Activated effector memory CD4-positive, alpha-beta T cell treated with anti-CD3 and anti-CD28 coated beads, Interleukin-2, amount 50 U/mL, for 16 hours (primary cell): ENCODE results near the gene DIPK1B.
A peak's percentile ranks its signal among the peaks of the same experiment; 100 is the strongest.
"Not testable (repeated sequence)": the region's sequence is repeated elsewhere in the genome, so short reads cannot be mapped to it uniquely, and the experiment has no call there.

ENCODE experiments used
- DNase-seq: peaks from one replicate; pipeline ENCODE4 v3.0.0-alpha.2; 2020

Gene DIPK1B

DNA sequence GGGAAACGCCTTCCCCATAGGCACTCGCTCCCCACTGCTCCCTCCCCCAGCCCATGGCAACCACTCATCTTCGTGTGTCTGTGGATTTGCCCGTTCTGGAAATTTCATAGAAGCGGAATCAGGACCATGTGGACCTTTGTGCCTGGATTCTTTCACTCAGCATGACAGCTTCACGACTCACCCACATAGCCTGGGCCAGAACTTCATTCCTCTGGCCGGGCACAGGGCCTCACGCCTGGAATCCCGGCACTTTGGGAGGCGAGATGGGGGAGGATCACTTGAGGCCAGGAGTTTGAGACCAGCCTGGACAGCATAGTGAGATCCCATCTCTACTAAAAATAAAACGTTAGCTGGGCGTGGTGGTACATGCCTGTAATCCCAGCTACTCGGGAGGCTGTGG, 12.1 kb upstream of the DIPK1B start:
- no peak for DNase-seq

GRCh38 chr9:136700959-136701667, 11.3 kb upstream of the DIPK1B start:
- peak; percentile 84 for DNase-seq

DNA sequence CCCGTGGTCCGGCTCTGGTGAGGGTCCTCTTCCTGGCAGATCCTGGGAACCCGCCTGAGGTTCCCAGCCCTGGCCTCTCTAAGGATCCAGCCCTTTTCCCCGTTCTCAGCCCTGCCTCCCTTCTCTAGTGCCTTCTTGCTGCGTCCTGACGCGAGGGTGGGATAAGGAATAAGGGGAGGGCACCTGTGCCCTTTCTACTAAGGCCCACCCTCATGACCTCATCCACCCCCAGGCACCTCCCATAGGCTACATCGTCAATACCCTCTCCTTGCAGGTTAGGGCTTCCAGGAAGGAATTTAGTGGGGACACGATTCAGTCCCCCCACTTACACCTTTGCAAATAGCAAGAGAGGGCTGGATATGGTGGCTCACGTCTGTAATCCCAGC, 10.7 kb upstream of the DIPK1B start:
- DNase-seq = no peak

DNA sequence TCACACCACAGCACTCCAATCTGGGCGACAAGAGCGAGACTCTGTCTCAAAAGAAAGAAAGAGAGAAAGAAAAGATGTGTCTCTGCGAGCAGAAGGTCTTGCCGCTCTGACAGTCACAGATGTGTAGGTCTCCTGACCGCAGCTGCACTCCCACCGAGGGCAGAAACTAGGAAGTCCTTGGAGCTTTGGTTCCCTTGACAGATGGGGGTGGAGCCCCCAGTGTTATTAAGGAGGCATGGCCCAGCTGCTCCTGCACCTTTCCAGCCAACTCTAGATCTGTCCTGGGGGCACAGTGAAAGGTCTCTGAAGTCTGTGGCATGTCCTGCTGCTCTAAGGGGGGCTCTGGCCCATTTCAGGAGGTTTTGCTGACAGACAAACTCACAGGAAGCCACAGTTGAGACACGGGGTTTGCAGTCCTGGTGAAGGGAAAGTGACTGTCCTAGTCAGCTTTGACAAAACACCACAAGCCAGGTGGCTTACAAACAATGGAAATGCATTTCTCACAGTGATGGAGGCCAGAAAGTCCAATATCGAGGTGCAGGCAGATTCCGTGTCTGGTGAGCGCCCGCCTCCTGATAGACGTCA, 9.0 kb upstream of the DIPK1B start:
- DNase-seq = no peak

GRCh38 chr9:136704741-136705140, 7.6 kb upstream of the DIPK1B start:
- DNase-seq = not testable (repeated sequence)

DNA sequence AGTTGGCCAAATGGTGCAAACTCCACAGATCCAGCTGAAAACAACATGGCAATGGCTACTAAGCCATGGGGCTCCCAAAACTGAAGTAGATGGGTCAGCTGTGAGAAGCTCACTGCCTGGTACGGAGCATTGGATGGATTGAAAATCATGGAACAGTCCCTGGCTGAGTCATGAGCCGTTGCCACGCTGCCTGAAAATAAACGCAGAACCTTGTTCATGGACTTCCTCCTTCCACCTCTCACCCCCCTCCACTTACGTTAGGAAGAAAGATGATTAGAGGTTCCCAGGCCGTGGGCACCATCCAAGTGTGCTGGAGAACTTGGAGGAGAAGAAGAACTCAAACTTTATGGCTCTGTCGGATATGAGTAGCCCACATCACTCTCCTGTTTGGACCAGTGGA, 6.8 kb upstream of the DIPK1B start:
- no peak for DNase-seq

DNA sequence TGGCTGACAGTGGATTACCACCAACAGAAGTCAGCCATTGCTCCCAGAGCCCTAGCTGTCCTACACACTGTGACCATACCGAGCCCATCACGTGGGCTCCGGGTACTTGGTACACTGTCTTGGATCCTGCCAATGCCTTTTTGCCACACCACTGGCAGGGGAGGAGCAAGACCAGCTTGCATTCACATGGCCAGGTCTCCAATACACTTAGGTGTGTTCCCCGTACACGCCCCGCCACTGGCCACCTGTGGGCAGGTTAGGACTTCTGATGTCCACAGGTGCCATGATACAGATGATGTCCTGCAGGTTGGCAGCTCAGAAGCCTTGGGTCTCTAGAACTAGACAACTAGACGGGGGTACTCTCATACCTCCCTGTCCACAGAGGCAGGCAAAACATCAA, 5.4 kb upstream of the DIPK1B start:
- no peak for DNase-seq

DNA sequence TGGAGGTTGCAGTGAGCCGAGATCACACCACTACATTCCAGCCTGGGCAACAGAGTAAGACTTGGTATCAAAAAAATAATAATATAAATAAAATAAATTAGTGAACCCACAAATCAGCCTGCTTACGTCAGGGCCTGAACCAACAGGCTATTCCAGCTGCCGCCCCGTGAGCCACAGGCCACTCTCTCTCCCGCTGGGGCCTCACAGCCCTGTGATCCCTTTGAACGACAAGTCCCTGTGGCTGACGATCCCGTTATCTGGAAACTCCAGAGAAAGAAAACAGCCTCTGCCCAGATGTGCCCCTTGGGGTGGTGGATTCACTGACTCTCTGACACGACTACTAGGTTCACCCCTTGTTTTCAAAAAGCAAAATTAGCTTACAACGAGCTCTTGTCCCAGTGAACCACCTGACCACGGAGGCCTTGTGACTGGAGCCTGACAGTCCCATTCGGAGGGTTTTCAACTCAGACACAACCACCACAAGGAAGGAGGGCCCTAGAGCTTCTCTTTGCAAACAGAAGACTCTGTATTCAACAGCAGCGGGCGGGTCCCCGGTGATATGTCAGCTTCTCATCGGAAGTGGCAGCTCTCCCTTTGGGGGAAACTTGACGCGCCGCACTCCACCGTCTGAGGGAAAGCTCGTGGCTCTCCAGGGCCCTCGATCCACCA, 4.4 kb upstream of the DIPK1B start:
- DNase-seq = no peak

DNA sequence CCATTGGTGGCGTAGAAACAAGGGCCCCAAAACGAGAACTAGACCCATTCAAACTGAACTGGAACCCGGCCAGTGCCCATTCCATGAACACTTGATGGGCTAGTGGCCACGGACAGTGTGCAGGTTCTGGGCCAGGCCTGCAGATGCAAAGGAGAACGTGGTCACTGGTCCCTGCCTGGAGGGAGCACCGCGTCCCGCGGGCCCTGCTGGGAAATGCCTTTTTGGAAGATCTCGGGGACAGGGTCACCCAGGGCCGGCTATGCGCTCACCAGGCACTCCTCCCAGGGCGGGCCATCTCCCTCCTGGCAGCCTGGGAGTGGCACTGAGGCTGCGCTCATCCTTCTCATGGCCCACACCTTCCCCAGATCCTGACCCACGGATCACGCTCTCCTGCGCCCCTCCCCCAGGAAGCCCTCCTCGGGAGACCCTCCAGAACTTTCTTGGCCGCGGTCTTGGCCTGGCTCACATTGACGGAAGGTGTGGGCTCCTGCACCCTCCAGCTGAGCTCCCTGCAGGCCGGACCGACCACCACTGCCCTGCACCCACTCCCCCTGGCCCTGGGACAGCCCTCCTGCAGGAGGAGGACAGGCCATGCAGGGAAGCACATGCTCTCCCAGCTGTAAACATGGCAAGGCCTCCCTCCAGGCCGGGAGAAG, 2.8 kb upstream of the DIPK1B start:
- DNase-seq = no peak

GRCh38 chr9:136710543-136710942, 1.8 kb upstream of the DIPK1B start:
- DNase-seq = no peak

DNA sequence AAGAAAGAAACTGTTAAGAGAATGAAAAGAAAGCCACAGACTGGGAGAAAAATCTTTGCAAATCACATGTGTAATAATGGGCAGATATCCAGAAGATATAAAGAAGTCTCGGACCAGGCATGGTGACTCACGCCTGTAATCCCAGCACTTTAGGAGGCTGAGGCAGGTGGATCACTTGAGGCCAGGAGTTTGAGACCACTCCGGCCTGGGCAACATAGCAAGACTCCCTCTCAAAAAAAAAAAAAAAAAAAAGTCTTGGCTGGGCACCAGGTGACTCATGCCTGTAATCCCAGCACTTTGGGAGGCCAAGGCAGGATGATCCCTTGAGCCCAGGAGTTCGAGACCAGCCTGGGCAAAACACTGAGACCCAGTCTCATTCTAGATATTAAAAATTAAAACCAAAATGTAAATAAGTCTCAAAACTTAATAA, 1.1 kb upstream of the DIPK1B start:
- not testable (repeated sequence) for DNase-seq

DNA sequence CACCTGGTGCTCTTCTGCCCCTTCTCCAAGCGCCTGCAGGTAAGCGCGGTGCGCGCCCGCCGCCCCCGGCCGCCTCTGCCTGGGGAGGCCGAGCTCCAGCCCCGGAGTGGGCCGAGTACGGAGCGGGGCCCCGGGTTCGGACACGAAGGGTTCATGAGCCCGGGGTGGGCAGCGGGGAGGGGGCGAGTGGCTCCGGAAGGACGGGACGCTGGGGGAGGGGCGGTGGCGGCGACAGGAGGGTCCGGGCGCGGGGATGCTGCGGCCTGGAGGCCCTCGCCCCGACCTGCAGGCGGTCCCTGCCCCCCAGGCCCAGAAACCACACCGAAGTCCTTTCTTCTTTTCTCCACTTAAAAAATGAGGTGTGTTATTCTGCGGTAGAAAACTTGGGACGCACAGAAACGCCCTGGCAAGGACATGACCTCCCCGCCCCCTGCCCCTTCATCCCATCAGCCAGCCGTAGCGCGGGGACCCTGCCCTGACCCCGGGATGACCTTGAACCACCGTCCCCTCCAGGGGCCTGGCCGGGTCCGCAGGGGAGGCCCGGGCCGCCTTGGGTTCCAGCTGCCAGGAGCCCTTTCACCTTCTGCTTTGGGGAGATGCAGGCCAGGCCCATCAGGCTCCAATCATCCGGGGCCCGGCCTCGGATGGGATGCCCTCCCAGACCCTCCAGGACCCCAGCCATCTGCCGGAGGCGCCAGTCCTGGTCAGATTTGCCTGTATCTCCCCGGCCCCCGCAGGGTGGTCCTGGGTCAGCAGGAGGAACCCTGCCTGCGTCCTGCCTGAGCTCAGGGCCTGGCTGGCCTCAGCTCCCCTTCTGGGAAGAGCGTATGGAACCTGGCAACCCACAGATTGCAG, 545 bp downstream of the DIPK1B start:
- no peak for DNase-seq

DNA sequence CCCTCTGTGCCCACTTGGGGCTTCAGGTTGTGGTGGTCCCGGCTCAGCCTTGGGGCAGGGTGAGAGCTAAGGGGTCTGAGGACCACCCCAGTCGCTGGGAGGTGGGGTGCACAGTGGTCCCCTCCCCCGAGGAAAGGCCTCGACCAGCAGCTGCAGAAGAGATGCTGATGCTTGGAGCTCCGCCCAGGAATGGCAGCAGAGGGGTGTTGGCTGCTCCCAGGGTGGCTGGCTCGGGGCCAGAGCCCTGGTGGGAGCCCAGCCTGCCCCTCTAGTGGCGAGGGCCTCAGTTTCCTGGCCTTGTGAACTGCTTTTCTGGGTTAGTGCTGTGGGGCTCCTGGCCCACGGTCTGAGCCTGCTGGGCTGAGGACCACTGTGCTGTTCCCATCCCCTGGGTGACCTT, 1.2 kb downstream of the DIPK1B start:
- DNase-seq = no peak

DNA sequence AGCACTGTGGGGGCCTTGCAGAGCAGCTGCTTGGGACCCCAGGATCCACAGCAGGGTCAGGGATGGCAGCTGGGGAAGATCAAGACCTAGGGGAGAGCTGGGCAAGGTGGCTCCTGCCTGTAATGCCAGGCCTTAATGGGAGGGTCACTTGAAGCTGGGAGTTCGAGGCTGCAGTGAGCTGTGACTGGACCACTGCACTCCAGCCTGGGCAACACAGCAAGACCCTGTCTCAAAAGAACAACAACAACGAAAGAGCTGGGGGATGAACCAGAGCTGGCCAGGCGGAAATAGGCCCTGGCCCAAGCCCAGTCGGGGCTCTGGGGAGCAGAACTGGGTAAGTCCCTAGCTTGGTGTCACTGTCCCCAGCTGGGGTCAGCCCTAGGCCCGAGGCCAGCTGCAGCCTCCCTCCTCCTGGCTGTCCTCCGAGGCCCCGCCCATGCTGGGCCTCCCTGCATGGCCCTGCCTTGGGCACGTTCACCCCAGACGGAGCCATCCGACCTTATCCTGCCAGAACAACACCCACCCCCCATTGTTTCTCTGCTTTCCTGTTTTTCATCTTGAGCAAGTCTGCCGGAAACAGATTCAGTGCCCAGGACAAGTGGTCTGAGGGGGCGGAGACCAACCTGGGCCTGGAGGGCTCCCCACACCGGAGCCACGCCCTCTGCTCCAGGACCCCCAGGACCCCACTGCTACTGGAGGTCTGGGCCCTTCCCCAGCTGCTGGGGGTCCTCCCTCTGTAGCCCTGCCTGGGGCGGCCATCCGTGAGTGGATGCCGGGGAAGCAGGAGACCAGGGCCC, 1.9 kb downstream of the DIPK1B start:
- no peak for DNase-seq

- DNase-seq = no peak
These were observed 2.5 kb downstream of the DIPK1B start for GRCh38 chr9:136714893-136715274.

GRCh38 chr9:136717399-136717798, 5.0 kb downstream of the DIPK1B start:
- DNase-seq = no peak

DNA sequence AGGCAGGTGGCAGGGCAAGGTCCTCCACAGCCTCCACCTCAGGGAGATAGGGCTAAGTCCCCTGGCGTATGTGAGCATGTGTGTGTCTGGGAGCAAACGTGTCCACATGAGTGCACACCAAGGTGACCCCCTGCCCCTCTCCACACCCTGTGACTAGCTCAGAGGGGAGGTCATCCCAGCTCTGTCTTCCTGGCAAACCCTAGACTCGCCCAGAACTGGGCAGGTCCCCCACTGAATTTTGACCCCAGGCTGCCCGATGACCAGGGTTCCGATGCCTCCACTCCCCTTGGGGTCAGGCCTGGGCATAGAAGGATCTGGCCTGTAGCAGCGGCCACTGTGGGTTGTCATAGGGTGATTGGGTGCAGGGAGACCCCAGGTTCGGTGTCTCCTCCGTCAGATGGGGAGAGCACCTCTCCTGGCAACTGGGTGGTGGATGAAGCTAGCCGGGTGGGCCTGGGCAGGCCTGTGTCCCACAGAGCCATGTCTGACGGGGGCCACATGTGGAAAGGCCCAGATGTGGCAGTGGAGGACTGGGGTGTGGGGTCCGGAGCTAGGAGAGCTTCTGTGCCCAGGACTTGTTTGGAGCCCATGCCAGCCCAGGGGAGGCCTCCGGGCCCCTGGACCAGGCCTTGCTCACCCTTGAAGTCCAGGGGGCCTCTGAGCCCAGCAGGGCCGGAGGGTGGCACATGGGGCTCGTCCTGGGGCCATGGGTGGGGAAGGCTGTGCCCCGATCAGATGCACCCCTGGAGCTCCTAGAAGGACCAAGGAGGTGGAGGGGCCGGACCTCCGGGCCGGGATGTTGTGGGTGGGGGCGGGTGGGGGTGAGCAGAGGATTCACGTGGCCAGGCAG, 6.2 kb downstream of the DIPK1B start:
- DNase-seq = no peak

DNA sequence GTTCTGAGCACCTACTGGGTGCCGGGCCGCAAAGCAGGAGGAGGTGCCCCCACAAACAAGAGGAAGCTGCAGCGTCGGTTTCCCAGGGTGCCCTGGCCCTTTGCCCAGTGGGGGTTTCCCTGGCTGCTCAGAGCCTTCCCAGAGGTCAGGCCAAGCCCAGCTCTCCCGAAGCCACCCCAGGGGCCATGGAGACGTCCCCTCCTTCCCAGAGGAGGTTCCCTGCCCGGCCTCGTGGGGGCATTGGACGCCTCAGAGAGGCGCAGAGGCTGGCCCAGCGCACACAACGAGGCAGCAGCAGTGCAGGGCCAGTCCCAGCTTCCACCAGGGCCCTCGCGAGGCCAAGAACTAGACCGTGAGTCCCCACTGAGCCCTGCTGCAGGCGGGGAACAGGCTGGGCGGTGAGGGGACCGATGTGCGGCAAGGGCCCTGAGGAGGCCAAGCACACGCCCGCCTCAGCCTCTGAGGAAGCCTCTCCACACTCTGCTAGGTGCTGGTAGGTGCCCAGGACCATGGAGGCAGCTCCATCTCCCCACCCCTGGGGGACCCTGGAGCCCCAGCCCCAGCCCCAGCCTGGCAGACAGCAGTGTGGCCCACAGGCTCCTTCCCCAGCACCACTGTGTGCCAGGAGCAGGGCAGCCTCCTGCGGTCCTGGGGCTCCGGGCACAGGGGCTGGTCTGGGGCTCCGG, 7.0 kb downstream of the DIPK1B start:
- DNase-seq = no peak

- DNase-seq = no peak
These were observed 8.0 kb downstream of the DIPK1B start for GRCh38 chr9:136720251-136720897.

DNA sequence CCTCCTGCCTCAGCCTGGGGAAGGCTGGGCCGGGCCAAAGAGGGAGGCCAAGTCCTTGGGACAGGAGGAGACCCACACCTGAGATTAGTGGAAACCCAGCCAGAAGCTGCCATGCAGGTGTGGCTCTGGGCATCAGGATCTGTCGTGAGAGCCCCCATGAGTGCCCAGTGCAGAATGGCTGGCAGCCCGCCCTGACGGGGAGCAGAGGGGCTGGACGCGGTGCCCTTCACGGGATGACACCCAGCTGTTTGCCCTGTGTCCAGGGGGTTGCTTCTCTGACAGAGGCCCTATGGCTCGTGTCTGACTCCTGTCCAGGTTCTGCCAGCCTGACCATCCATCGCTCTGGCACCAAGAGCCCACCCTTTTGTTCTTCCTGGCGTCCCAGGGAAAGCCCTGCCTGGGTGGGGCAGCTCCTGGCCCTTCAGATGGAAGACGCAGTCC, 8.5 kb downstream of the DIPK1B start:
- DNase-seq = no peak
